Brain pericyte (primary cell): ENCODE results near the gene CD101.

Experiments used
- DNase-seq: peaks from one replicate; pipeline ENCODE4 v3.0.0-alpha.2; 2012; ENCODE audit warnings: low read depth, low spot score

CD101 gene

DNA sequence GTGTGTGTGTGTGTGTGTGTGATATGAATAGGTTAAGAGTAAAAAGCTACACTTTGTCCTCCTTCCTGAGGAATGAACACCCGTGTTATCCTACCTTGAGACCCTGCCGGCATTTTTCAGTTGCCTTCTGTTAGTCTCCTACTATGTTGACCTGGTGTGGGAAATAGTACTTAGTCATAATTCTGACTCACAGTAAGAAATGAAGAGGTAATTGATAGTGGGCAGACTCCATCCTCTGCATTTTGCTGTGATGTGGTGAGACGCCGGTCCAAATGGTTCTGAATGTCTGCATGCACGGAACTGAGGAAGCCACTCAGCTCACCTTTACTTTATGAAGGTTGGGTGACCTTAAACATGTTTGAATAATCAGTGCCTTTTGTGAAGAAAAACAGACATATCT, 12.6 kb downstream of the CD101 start:
- DNase-seq, result no peak

DNA sequence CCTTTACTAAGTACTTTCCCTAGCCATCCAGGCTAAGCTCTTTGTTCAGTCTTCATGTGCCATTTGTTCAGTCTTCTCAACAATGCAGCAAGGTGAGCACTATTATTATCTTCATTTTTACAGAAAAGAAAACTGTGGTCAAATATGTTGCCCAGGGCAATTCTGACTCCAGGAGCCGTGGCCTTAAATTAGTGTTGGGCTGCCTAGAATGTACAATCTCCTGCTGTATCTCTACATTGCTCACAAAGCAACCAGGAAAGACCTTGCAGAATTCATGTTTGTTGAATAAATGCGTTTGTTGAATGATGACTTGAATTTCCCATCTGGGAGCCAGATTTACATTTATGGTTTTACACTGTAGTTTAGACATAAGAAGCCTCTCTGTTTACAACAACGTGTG, 14.2 kb downstream of the CD101 start:
- DNase-seq, result no peak

DNA sequence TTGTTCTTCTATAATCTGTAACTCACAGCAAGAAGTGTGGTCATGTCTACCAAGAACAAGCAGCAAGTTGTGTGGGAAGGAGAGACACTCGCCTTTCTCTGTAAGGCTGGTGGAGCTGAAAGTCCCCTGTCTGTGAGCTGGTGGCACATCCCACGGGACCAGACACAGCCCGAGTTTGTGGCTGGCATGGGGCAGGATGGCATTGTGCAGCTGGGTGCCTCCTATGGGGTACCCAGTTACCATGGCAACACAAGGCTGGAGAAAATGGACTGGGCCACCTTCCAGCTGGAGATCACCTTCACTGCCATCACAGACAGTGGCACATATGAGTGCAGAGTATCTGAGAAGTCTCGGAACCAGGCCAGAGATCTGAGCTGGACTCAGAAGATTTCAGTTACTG, 15.5 kb downstream of the CD101 start:
- no peak for DNase-seq

DNA sequence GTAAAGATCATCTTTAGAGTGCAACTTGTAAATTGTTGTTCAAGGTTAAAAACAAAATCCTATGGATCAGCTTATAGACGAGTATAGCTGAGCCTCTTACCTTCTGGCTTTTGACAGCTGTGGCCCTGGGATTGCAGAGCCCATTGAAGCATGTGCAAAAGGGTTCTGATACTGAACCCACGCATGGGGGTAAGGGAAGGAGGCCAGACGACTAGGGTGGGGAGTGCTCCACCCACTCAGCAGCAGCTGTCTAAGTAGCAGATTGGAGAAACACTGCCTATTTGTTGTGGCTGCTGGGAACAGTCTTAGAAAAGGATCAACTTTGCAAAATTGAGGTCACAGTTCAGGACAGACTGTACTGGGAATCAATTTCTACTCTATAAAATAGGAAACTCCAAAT, 16.1 kb downstream of the CD101 start:
- no peak for DNase-seq

DNA sequence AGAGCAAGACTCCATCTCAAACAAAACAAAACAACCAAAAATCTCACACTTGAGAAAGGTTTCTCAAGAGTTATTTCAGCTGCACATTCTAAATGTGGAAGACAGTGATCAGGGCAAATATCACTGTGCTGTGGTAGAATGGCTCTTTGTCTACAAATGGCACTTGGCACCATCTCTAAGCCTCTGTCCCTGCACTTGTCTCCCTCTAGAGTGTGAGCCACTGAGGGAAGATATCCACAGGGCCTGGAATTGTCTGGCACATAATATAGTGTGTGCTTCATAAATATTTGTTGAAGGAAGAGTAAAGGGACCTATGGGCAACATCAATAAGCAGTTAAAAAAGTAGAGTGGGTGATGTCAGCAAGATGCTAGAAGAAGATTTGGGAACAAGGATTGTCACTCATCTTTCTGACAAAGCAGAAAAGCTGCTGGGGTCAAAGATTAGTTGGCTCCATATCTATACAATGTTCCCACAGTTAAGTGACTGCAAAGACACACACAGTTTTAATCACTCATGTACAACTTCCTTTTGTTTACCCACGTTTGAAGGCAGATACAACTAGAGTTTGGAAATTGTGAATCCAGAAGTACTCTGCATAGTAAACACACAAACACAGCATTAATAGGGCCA, 19.1 kb downstream of the CD101 start:
- no peak for DNase-seq

DNA sequence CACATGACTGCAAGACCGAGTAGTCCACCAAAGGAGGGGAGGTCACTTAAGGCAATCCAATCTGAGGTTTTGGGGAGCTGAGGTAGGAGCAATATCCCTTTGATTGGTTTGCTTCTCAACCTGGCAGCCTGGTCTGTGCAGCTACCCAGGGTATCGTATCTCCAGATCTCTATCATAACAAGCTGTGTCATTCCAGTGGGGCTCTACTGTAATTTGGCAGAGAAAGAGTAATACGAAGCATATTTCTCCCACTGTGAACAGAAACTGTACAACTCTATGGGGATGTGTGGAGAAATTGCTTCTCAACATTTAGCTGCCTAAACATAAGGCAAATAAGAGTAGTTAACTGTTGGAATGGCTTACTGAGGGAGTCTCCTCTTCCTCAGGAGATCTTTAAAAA, 20.6 kb downstream of the CD101 start:
- no peak for DNase-seq

DNA sequence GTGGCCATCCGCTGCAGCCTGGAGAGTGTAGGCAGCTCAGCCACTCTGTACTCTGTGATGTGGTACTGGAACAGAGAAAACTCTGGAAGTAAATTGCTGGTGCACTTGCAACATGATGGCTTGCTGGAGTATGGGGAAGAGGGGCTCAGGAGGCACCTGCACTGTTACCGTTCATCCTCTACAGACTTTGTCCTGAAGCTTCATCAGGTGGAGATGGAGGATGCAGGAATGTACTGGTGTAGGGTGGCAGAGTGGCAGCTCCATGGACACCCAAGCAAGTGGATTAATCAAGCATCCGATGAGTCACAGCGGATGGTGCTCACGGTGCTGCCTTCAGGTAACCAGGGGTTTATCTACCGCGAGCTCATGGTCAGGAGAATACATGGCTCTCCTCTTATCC, 24.0 kb downstream of the CD101 start:
- DNase-seq, result no peak

DNA sequence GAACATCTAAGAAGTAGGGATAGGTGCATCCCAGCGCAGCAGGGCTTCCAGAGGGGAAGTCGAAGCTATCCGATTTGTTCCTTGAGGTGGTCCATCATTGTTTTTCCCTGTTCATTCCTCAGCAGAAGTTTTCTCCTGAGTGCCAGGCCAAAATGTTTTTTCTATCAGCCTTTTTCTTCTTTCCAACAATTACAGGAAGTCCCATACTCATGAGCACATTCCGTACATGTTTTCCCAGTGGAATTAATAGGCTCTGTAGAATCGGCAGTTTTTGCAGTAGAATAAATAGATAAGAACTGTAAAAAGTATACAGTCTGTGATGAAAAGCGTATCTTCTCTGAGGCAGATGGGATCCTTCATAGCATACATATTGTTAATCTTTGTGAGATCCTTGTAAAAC, 24.8 kb downstream of the CD101 start:
- DNase-seq, result no peak

DNA sequence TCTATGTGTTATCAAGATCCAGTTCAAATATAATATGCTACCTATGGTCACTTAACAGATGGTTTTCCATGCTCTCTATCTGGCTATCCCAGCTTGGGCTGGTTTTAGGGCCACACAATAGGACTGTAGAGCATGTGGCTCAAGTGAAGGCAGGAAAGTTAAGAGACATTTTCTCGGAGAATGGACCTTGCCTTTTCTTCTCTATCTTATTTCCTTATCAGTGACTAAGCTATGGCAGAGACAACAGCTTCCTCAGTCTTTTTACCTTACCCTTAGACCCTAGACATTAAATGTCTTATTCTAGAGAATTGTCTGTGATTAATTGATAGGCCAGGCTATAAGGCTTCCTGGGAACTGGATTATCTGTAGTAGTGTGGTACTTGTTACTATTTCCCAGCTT, 28.1 kb downstream of the CD101 start:
- DNase-seq, result no peak

DNA sequence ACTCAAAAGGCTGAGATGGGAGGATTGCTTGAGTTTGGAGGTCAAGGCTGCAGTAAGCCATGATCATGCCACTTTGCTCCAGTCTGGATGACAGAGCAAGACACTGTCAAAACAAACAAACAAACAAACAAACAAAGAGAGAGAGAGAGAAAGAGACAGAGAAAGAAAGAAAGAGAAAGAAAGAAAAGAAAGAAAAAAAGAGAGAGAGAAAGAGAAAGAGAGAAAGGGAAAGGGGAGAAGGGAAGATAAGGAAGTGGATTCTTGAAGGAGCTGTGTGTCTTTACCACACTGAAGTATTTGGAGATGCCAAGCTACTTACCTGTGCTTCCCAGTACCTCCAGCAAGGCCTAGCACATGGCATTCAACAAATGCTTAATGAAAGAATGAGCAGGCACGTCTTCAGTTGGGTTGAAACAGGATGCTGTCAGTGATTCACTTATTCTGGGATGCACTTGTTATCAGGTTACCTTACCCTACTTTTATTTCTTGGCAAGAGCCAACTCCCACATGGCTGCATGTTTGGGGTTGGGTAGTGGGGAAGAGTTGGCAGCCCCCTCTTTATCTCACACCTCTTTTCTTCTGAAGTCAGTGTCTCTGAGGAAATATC, 28.8 kb downstream of the CD101 start:
- no peak for DNase-seq

DNA sequence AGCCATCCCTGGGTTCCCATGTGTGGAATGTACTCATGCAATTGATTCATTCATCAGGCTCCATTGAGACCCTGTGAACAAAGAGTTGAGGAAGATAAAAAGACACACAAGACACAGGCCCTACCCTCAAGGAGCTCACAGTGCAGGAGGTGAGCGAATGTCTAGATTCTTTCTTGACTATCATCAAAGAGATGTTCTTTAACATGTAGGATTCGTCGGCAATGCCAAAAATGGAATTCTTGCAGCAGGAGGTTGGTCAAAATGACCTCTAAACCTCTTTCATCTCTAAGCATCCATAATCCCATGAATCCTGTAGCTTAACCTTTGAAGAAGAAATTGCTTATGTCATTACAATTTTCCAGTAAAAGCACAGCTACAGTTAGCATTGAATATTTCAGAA, 30.7 kb downstream of the CD101 start:
- DNase-seq, result no peak

DNA sequence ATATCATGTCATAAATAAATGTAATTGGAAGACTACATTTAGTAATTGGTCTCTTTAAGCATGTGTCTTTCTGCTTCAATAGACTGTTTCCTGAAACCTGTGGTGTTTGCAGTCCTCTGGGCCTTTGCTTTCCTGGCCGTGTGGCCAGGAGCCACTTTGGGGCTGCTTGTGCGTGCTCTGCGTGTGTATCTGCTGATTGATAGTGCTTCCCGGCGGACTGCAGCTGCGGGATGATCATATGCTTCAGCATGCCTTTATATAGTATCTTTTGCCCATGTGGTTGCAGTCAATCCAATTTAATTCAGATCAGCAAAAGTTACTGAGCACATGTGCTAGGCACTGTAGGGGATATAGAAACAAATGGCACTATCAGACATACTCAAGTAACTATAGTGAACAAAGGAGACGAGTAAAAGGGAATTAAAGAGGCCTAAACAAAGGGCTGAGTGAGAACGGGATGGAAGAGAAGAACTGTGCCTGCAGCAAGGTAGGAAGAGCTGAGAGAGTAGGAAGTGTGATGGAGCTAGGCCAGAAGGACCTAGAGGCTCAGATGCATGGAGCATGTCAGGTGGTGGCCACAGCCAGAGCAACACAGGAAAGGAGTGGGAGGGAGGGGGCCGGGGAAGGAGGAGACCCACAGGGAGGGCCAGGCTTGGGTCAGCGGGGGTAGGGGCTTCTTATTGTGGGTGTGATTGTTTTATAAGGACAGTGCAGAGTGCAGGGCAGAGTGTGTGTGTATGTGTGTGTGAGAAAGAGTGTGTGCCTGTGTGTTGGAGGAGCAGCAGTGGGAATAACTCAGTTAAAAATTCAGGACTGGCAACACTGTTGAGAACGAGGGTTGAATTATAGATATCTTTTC, 31.4 kb downstream of the CD101 start:
- no peak for DNase-seq

DNA sequence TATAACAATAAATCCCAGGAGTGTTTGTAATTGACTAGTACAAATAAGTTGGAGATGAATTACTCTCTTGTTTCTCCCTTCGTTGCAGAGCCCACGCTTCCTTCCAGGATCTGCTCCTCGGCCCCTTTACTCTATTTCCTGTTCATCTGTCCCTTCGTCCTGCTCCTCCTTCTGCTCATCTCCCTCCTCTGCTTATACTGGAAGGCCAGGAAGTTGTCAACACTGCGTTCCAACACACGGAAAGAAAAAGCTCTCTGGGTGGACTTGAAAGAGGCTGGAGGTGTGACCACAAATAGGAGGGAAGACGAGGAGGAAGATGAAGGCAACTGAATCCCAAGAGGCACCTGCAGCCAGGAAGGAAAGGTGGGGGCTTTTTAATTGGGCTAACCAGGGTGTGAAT, 32.2 kb downstream of the CD101 start:
- no peak for DNase-seq

DNA sequence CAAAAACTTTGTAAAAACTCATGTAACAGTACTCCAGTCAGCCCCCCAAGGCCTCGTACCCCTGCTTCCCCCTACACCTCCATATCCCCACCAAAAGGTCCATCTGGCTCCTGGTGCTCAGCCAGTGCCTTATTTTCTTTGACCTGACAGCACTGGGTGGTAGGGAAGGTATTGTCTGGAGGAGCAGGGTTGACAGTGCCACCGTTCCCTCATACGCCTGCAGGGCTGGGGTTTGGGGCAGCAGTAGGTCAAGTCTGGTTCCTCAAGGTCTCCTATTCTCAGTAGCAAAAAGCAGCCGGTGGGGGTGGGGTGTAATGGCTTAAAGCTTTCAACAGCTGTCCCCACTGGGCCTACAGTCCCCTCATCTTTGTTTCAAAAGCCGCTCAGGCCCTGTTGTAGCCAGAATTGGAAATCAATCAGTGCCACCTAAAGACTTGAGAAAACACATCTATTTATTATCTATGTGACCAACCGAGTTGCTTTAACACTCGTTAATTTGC, 33.3 kb downstream of the CD101 start:
- no peak for DNase-seq

DNA sequence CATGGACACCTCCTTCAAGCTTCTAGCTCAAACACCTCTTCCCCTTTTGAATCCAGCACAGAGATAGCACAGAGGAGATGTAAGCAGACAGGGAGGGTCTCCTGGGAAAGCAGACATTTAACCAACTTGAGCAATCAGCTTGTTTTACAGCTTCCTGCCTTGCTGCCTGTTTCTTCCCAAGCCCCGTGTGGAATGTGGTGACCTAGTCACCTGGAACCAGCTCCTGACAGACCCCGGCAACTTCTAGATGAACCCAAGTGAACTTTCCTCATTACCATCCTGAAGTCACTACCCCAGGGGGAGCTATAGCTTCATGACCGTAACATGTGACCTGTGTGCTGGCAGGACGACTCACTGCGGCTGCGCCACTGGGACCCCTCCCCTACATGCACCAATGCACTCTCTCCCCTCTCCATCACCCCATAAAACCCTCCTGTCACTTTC, 34.5 kb downstream of the CD101 start:
- no peak for DNase-seq

DNA sequence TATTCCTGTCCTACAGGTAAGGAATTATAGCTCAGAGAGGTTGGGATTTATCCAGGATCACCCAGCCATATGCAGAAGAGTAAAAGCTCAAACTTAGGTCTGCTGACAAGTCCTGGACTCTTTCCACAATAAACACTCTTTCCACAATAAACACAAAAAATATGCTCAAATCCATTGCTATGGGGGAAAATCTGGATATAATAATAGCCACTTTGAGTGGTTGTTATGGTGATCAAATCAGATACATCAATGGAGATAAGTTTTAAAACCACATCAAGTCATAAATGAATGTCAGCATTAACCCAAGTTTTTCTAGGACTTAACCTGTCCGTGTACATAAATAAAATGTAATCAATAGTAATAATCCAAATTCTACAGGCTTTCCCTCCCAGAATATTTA, 36.2 kb downstream of the CD101 start:
- no peak for DNase-seq

DNA sequence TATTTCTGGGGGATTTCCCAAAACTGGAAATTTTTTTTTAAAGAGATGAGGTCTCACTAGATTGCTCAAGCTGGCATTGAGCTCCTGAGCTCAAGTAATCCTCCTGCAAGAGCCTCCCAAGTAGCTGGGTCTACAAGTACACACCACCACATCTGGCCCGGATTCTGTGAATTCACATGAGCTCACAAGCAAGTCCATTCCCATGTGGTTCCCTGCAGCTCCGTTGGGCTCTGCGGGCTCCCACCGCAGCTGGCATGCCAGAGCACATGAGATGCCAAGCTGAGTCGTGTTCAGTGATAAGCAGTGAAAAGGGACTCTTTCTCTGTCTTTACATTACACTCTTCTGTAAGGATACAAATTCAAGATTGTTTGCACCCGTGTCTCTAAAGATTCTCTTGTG, 36.7 kb downstream of the CD101 start:
- no peak for DNase-seq

DNA sequence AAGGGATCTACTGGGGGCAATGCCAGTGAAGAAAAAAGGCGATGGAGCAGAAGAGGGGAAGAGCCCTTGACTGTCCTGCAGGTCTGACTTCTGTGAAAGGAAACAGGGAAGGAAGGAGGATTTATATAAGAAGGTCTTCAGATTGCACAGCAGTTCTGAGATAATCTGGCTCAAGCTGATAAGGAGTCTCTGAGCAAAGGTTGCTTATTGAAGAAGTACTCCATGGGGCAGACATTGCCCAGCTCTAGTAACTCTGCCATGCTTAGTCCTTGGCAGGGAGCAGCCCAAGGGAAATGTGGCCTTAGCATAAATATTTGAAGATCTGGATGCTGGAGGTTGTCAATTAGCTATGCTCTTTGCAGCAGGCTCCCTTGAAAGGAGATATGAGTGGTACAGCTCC, 42.7 kb downstream of the CD101 start:
- no peak for DNase-seq

DNA sequence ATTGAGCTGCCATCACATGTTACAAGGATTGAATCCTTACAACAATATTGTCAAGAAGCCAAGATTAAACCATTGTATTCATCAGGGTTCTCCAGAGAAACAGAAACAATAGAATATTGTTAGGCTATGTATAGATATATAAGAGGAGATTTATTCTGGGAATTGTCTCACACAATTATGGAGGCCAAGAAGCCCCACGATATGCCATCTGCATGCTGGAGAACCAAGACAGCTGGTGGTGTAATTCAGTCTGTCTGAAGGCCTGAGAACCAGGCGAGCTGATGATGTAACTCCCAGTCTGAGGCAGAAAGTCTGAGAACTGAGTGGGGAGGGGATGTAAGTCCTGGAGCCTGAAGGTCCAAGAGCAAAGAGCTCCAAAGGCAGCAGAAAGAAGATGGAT, 44.1 kb downstream of the CD101 start:
- DNase-seq, result no peak

DNA sequence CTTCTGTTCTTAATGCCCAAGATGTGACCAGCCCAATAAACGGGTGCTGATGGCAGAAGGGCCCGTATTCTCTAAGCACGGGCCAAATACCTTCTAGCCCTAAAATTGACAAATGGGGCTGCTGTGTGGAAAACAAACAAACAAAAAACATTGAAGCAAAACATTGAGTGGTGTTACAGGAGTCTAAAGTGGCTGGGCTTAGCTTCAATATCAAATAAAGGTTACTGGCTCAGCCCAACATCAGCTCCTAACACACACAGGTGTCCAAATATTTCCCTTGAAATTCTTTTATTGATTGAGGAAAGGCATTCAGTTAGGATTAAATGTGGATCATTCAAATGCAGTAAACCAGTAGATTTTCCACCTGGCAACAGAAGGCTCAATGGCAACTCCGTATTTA, 45.2 kb downstream of the CD101 start:
- no peak for DNase-seq

DNA sequence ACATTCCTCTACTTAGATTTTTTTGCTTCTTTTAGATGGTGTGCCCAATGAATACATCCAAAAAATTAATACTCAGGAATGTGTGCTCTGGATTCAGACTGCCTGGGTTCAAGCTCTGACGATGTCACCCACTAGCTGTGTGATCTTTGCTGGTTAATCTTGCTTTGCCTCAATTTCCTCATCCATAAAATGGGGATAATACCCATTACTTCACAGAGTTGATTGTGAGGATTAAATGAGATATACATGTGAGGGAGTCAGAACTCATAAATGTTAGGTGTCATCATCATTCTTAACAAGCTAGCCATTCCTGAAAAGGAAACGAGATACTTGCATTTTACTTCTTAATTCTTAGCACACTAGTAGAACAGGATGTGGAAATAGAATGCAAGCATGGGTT, 45.7 kb downstream of the CD101 start:
- no peak for DNase-seq

DNA sequence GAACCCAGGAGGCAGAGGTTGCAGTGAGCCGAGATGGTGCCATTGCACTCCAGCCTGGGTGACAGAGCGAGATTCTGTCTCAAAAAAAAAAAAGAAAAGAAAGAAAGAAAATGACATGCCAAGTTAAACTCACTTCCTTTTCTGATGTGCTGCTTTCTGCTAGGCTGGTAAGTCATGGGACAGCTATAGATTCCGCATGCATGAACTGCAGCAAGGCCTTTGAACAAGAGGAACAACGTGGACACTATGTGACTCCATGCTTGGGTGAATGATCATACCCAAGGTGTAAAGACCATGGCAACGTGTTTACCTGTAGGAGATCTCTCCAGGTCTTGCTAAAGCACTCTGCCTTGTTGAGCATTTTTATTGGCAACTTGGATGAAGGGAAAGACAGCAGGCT, 48.3 kb downstream of the CD101 start:
- DNase-seq, result no peak
